HUES6 (cell line): ENCODE data around the gene ADAMTS6.
A peak's percentile ranks its signal among the peaks of the same experiment; 100 is the strongest.

Experiments
- H3K27ac ChIP-seq: 2 replicates; pipeline ENCODE4 v1.7.0; 2013; ENCODE audit warnings: low read depth, mild to moderate bottlenecking, low read length, inconsistent platforms
- H3K27me3 ChIP-seq: 2 replicates; pipeline ENCODE4 v1.6.1; 2013; ENCODE audit warnings: low read length; ENCODE audit not compliant: control insufficient read depth, insufficient read depth
- H3K36me3 ChIP-seq: 2 replicates; pipeline ENCODE4 v1.6.1; 2013; ENCODE audit warnings: low read length; ENCODE audit not compliant: control insufficient read depth, insufficient read depth
- H3K4me1 ChIP-seq: 2 replicates; pipeline ENCODE4 v1.6.1; 2013; ENCODE audit warnings: low read length; ENCODE audit not compliant: control insufficient read depth, insufficient read depth
- H3K4me3 ChIP-seq: 2 replicates; pipeline ENCODE4 v1.5.1; 2013; ENCODE audit warnings: low read depth, low read length
- H3K9ac ChIP-seq: one replicate; pipeline ENCODE4 v1.6.1; 2013; ENCODE audit warnings: mild to moderate bottlenecking, low read length
- H3K9me3 ChIP-seq: 2 replicates; pipeline ENCODE4 v1.6.1; 2013; ENCODE audit warnings: low read depth, low read length; ENCODE audit not compliant: control insufficient read depth, insufficient read depth

Gene ADAMTS6

GRCh38 chr5:65292196-65292595 lies 189.5 kb downstream of the ADAMTS6 start:
- H3K4me1 ChIP-seq = no peaks in the 10 kb centered on the region
- H3K36me3 ChIP-seq = no peaks in the 10 kb centered on the region
- H3K4me3 ChIP-seq = no peak overlapping the region
- H3K27ac ChIP-seq = no peak overlapping the region
- H3K9ac ChIP-seq = no peak overlapping the region
- H3K27me3 ChIP-seq = no peaks in the 10 kb centered on the region
- no peaks in the 10 kb centered on the region for H3K9me3 ChIP-seq

GRCh38 chr5:65290677-65291076 lies 191.0 kb downstream of the ADAMTS6 start:
- Histone ChIP-seq H3K27ac (no peak overlapping the region), H3K36me3 (no peaks in the 10 kb centered on the region), H3K4me1 (no peaks in the 10 kb centered on the region), H3K9me3 (no peaks in the 10 kb centered on the region), H3K27me3 (no peaks in the 10 kb centered on the region), H3K4me3 (no peak overlapping the region), H3K9ac (no peak overlapping the region)

- Histone ChIP-seq H3K4me1 (no peaks in the 10 kb centered on the region), H3K27me3 (no peaks in the 10 kb centered on the region), H3K4me3 (no peak overlapping the region), H3K9ac (no peak overlapping the region), H3K36me3 (no peaks in the 10 kb centered on the region), H3K27ac (no peak overlapping the region), H3K9me3 (no peaks in the 10 kb centered on the region)
Measured at GRCh38 chr5:65288657-65289056, 193.1 kb downstream of the ADAMTS6 start.

GRCh38 chr5:65279603-65280002 lies 202.1 kb downstream of the ADAMTS6 start:
- H3K4me3 ChIP-seq = no peak overlapping the region
- H3K9me3 ChIP-seq = no peaks in the 10 kb centered on the region

GRCh38 chr5:65276178-65276890 lies 205.4 kb downstream of the ADAMTS6 start:
- H3K9ac ChIP-seq = no peak overlapping the region
- no peaks in the 10 kb centered on the region for H3K36me3 ChIP-seq
- H3K27ac ChIP-seq = no peak overlapping the region
- H3K4me1 ChIP-seq = peaks cover 14% of the 10 kb centered on the region
- H3K9me3 ChIP-seq = no peaks in the 10 kb centered on the region
- H3K4me3 ChIP-seq = no peak overlapping the region
- H3K27me3 ChIP-seq = no peaks in the 10 kb centered on the region

More at GRCh38 chr5:65279603-65280002, 202.1 kb downstream of the ADAMTS6 start:
- Histone ChIP-seq H3K4me1 (peaks cover 26% of the 10 kb centered on the region), H3K27me3 (no peaks in the 10 kb centered on the region), H3K9ac (no peak overlapping the region), H3K27ac (no peak overlapping the region), H3K36me3 (no peaks in the 10 kb centered on the region)

GRCh38 chr5:65271906-65272305 lies 209.8 kb downstream of the ADAMTS6 start:
- Histone ChIP-seq H3K4me1 (peaks cover 12% of the 10 kb centered on the region), H3K27me3 (no peaks in the 10 kb centered on the region), H3K9ac (no peak overlapping the region), H3K36me3 (no peaks in the 10 kb centered on the region), H3K27ac (no peak overlapping the region), H3K4me3 (no peak overlapping the region), H3K9me3 (no peaks in the 10 kb centered on the region)

GRCh38 chr5:65268525-65268924 lies 213.2 kb downstream of the ADAMTS6 start:
- H3K4me1 ChIP-seq = peaks cover 13% of the 10 kb centered on the region
- no peak overlapping the region for H3K9ac ChIP-seq
- H3K36me3 ChIP-seq = no peaks in the 10 kb centered on the region
- no peak overlapping the region for H3K4me3 ChIP-seq
- H3K9me3 ChIP-seq = no peaks in the 10 kb centered on the region
- H3K27ac ChIP-seq = no peak overlapping the region
- no peaks in the 10 kb centered on the region for H3K27me3 ChIP-seq

GRCh38 chr5:65264420-65264819 lies 217.3 kb downstream of the ADAMTS6 start:
- peak overlapping the region; percentile 28; the same call in 1 of the 2 replicates for H3K4me3 ChIP-seq
- no peak overlapping the region for H3K9ac ChIP-seq
- peaks cover 34% of the 10 kb centered on the region for H3K4me1 ChIP-seq
- no peaks in the 10 kb centered on the region for H3K27me3 ChIP-seq
- no peaks in the 10 kb centered on the region for H3K9me3 ChIP-seq
- no peaks in the 10 kb centered on the region for H3K36me3 ChIP-seq
- H3K27ac ChIP-seq = no peak overlapping the region

- H3K4me3 ChIP-seq = no peak overlapping the region
- no peak overlapping the region for H3K9ac ChIP-seq
- H3K36me3 ChIP-seq = no peaks in the 10 kb centered on the region
- H3K4me1 ChIP-seq = peaks cover 34% of the 10 kb centered on the region
- H3K27ac ChIP-seq = no peak overlapping the region
- no peaks in the 10 kb centered on the region for H3K27me3 ChIP-seq
- H3K9me3 ChIP-seq = no peaks in the 10 kb centered on the region
Measured at GRCh38 chr5:65263321-65263720, 218.4 kb downstream of the ADAMTS6 start.

- Histone ChIP-seq H3K4me1 (peaks cover 34% of the 10 kb centered on the region), H3K9ac (no peak overlapping the region), H3K27me3 (no peaks in the 10 kb centered on the region), H3K9me3 (no peaks in the 10 kb centered on the region), H3K27ac (no peak overlapping the region), H3K36me3 (no peaks in the 10 kb centered on the region), H3K4me3 (no peak overlapping the region)
Measured at GRCh38 chr5:65262649-65263059, 219.1 kb downstream of the ADAMTS6 start.

- Histone ChIP-seq H3K36me3 (no peaks in the 10 kb centered on the region), H3K9ac (no peak overlapping the region), H3K9me3 (no peaks in the 10 kb centered on the region), H3K27ac (no peak overlapping the region), H3K4me3 (no peak overlapping the region), H3K4me1 (peaks cover 34% of the 10 kb centered on the region), H3K27me3 (no peaks in the 10 kb centered on the region)
Measured at GRCh38 chr5:65262096-65262495, 219.6 kb downstream of the ADAMTS6 start.
